ENCODE results near the gene COL12A1. TPM values are rescaled to one million over a fixed set of nuclear protein-coding genes. Genes with fewer than 3 reads are reported as not detected.

COL12A1 gene
- total and polyA plus RNA-seq, 9 of the 15 experiments (the other 6 are each of a cell fraction or from before 2014, with no cell fraction given) = 0.11 TPM; not detected in 8

- TF ChIP-seq OTX1 (CRISPR knock-in tag; IDR thresholded peaks at IDR 0.05) (0 out of 2 replicates have a peak, but pooled peaks have one; percentile 34), CBX1 (IDR thresholded peaks at IDR 0.05; ENCODE audit: low read depth) (peak; percentile 78), PKNOX1 (IDR thresholded peaks at IDR 0.05) (peak; percentile 47; the same call in 1 of the 2 replicates), SREBF2 (CRISPR knock-in tag; IDR thresholded peaks at IDR 0.05) (no peak), POU5F1 (IDR thresholded peaks at IDR 0.05; ENCODE audit: borderline replicate concordance, low read depth, low read length, partially characterized antibody) (no peak), RERE (CRISPR knock-in tag; IDR thresholded peaks at IDR 0.05; ENCODE audit: borderline replicate concordance) (no peak), ZNF408 (CRISPR knock-in tag; IDR thresholded peaks at IDR 0.05; ENCODE audit: low read depth) (no peak), NKRF (IDR thresholded peaks at IDR 0.05; ENCODE audit: borderline replicate concordance) (peak; percentile 72; the same call in 1 of the 2 replicates), CREBBP (IDR thresholded peaks at IDR 0.05; ENCODE audit: low read depth, low read length) (no peak), HCFC1 (IDR thresholded peaks at IDR 0.05; ENCODE audit: low read depth, low read length) (peak; percentile 76), MED1 (CRISPR knock-in tag; IDR thresholded peaks at IDR 0.05; ENCODE audit: borderline replicate concordance) (no peak), XRCC3 (IDR thresholded peaks at IDR 0.05) (no peak), MCM5 (IDR thresholded peaks at IDR 0.05; ENCODE audit: low read depth) (no peak), RBM25 (IDR thresholded peaks at IDR 0.05; ENCODE audit: low read depth, low read length, severe bottlenecking) (no peak), ZNF76 (CRISPR knock-in tag; IDR thresholded peaks at IDR 0.05; ENCODE audit: borderline replicate concordance) (no peak), TEAD1 (CRISPR knock-in tag; IDR thresholded peaks at IDR 0.05) (peak in 1 of 2 experiments; percentile 64; a peak in 1 of 4 replicates), ZNF140 (CRISPR knock-in tag; IDR thresholded peaks at IDR 0.05) (no peak), L3MBTL2 (IDR thresholded peaks at IDR 0.05) (peak; percentile 79), ZNF217 (CRISPR knock-in tag; IDR thresholded peaks at IDR 0.05) (no peak)
These were observed 37.6 kb upstream of the COL12A1 start, which contains the start of gene COX7A2 (continued) for GRCh38 chr6:75243333-75244062.

Data from K562 (cell line).